Measurements from ENCODE around the gene IER3IP1.
"Not testable (repeated sequence)": the region's sequence is repeated elsewhere in the genome, so short reads cannot be mapped to it uniquely, and the experiment has no call there.

IER3IP1 gene, protein sequence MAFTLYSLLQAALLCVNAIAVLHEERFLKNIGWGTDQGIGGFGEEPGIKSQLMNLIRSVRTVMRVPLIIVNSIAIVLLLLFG

DNA sequence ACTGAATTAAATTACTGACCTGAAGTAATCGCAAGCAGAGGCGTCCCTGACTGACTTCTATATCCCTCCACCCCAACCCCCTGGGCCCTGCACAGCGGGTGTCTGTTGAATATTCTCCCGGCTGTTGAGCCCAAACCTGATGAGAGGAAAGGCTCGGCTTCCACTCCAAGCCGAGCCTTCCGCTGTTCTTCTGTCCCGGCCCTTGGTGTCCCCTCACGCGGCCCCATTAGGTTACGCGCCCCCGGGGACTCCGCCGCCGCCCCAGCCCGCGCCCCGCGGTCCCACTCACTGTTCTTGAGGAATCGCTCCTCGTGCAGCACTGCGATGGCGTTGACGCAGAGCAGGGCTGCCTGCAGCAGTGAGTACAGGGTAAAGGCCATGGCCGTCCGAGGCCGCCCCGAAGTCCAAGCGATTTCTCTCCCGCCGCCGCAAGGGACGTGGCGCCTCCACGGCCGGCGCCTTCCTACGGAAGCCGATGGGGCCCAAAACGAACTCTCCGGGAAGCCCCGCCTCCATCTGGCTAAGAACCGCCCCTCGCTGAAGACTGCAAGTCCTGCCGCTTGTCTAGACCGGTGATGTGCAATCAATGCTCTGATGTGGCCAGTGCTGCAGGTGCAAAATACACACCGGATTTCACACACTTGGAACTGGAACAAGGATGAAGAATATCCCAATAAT lies at the start of gene IER3IP1:
Gene IER3IP1 (minus strand): TSS at position 467 of the 678 bp plus-strand sequence. CDS start 87 bp downstream, at position 380.
- DNase-seq (ENCODE audit: low read depth) = peak; percentile 86

DNA sequence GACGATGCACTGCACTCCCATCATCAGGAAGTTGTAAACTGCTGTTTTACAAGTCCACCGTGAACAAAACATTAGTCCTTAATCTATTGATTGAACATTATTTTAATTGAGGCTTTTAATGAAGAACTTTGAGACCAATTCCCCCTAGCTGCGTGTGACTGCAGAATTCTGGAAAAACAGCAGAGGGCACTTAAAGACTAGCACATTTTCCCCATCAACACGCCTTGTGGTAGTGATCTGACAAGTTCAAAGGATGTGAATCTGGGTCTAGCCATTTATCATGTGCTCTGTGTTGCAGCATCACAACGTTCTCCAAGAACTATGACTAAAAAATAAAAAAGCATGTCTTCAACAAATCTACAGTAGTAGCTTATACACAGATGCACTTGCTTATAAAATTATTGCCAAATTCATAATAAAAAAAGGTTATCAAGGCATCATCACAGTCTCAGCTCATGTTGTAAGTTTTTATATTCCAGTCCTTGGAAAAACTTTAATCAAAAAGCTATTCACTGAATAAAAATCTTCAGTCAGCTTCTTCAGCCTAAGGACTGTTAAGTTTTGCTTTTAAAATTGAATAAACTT lies 39.5 kb upstream of the IER3IP1 start:
- DNase-seq (ENCODE audit: low read depth) = no peak

DNA sequence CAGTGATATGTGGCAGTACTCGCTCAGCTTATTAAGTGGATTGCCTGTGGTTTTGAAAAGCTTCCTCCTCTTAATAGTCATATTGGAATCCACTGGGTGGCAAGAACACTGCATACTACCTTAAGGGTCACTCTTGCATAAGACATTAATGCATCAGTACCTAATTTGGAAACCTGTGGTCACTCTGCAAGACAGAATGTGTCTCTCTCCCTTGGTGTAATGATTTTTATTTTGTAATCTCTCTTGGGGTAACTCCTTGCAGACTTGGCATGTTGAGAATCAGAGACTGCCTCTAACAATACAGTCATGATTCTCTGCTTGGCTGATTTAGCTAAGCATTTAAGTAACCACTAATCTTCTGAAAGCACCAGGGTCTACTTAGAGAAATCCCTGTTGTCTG lies 33.0 kb upstream of the IER3IP1 start:
- DNase-seq (ENCODE audit: low read depth) = no peak

DNA sequence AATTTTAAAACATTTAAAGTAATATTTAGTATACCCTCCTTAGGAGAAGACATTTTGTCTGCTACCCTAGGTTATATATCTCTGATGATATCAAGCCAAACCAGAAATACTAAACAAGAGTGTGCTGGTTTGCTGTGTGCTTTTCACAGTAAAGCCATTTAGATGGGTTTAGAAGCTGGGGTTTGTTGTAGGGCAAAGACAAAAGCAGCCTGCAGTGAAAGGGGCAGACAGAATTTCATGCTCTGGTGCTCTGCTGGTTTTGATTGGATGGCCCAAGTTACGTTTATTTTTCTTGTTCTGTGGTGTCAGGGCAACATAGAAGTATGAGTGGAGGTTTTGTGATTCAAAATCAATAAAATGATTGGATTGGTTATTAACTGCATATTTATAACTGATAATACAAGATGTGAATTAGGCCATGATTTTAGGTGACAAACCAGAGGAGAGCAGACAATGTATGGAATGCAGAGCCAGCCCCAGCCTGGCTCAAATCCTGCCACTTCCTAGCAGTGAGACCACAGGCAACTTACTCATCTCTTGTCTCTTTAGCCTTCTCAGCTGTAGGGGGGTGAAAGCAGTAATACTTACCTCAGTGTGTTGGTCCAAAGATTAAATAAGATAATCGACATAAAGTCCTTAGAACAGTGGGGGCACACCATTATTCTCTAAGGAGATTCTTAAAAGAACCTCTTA lies 30.9 kb upstream of the IER3IP1 start:
- no peak for DNase-seq (ENCODE audit: low read depth)

DNA sequence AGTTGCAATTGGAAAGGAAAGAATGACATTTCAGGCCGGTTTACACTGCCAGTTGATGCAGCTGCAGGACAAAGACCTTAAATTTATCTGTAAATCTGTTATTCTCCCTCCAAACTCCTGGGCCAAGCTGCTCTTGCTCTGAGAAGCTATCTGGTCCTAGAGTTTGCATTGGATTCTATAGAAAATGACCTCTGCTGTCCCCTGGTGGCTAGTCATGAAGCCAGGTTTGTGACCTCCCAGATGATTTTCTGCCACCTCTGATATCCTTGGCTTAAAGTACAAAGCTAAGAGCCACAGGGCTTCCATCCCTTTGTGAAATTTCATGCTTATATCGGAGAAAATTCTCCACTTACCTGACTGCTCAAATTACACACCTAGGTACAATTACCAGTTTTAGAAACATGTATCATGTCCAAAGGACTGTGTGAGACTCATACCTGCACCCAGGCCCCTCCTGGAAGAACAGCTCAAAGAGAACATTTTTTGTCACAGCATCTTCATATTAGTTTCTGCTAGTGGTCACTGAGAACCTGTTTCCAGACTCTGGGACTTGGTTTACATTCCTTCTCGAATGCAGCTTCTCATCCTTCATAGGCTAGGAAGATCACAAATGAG lies 28.9 kb upstream of the IER3IP1 start:
- DNase-seq (ENCODE audit: low read depth) = peak; percentile 5

DNA sequence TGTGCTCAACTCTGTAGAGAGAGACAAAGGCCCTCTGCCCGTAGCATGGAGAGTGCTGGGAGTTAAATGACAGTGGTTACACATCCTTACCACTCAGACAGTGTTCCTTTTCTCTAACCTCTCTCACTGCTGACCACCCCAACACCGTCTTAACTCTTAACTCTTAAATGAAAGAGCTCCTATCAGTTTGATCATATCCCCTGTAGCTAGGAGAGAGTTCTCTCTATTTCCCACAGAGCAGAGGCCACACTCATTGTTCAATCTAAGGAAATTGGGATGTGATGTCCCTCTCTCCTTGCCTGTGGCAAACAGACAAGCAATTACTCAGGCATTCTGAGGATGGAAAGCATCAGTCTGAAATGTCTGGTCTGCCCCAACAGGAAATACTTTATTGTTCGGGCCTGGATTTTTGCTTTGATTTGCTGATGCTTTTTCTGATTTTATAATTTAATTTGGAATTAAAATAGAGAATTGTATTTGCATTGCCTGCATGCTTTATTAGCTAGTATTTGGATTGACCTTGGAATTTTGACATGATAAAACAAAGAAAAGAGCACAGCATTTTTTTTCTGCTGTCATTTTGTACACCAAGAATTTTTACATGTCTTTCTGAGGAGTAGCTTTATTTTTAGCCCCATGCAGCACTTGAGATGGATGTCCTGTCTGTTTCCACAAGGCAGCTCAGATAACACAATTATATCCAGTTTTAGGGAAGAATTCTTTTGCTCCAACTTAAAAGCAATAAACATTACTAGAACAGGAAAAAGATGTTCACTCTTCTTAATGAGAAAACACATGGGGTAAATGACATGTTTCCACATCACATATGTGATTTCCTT lies 27.7 kb upstream of the IER3IP1 start:
- no peak for DNase-seq (ENCODE audit: low read depth)

DNA sequence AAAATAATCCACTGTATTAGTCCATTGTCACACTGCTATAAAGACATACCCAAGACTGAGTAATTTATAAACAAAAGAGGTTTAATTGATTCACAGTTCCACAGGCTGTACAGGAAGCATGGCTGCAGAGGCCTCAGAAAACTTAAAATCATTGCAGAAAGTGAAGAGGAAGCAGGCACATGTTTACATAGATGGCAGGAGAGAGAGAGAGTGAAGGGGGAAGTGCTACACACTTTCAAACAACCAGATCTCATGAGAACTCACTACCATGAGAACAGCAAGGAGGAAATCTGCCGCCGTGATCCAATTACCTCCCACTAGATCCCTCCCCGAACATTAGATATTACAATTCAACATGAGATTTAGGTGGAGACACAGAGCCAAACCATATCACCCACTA lies 19.8 kb upstream of the IER3IP1 start:
- not testable (repeated sequence) for DNase-seq (ENCODE audit: low read depth)

DNA sequence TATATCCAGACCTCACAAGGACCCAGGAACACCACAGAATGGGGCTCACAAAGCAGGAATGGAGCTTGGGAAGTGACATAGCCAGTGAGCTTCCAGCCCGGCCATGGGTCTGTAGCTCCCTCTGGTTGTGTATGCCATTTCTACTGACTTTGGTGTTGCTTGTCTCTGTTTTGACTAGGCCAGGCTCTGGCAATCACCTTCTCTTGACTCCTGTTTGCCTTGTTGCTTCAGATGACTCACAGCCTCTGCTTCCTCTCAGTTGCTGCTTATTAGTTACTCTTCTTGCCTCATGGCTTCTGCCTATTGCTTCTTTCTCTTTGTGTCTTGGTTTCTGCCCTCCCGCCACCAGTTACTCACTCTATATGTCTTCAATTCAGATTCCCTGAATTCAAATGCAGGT lies 15.8 kb upstream of the IER3IP1 start:
- DNase-seq (ENCODE audit: low read depth) = no peak

DNA sequence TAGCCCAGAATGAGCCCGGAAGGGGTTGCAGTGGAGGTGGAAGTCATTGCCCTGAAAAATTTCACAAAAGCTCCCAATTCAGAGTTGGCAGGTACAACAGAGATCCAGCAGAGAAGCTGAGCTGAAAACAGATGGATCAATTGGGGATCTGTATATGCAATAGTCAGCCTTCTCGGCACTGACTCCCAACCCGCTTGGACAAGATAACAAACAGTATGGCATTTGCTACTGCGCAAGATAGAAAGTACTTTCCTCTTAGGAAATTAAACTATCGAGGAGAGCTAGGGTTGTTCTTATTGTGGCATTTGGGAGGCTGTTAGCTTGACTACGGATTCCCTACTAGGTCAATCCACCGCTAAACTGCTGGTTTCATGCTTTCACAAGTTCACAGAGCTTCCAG lies 11.6 kb upstream of the IER3IP1 start:
- no peak for DNase-seq (ENCODE audit: low read depth)

DNA sequence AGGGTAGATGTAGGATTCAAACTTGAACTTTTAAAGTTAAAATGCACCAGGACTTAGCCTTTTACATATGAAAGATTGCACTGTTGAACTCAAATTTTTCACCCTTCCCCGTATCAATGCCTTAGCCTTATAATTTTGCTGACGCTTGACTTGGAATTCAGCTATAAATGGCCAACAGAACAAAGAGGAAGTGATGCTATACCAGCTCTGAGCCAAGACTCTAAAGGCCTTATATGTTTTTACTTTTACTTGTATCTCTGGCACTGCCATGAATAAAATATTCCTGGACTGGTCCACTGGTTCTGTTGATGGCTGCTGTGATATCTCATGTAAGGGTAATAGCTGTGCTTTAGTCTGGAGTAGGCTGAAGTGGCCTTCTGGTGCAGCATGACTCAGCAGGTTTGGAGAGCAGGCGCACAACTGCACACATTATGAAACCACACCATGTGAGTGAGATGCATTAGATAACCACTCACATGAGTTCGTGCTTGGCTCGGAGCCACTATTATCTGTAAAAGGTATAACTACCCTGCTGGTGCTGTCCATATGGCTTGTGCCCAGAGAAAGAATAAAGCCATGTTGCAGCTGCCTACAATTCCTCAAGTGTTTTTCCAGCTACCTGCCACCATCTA lies 8.4 kb upstream of the IER3IP1 start:
- DNase-seq (ENCODE audit: low read depth) = no peak

DNA sequence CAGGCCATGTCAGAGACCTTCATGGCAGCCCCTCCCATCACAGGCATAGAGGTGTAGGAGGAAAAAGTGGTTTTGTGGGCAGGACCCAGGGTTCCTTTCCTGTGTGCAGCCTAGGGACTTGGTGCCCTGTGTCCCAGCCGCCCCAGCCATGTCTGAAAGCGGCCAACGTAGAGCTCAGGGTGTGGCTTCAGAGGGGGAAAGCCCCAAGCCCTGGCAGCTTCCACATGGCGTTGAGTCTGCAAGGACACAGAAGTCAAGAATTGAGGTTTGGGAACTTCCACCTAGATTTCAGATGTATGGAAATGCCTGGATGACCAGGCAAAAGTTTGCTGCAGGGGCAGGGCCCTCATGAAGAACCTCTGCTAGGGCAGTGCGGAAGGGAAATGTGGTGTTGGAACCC lies 6.0 kb upstream of the IER3IP1 start:
- DNase-seq (ENCODE audit: low read depth) = not testable (repeated sequence)

DNA sequence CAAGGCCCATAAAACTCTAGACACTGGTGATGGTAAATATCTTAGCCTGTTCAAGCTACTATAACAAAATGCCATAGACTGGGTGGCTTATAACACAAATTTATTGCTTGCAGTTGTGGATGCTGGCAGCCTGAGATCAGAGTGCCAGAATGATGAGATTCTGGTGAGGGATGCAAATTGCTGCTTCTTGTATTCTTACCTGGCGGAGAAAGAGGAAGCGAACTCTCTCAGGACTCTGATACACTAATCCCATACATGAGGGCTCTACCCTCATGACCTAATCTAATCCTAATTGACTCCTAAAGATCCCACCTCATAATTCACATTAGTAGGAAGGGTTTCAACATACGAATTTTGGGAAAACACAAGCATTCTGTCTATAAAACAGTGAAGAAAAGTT lies 4.6 kb upstream of the IER3IP1 start:
- no peak for DNase-seq (ENCODE audit: low read depth)

DNA sequence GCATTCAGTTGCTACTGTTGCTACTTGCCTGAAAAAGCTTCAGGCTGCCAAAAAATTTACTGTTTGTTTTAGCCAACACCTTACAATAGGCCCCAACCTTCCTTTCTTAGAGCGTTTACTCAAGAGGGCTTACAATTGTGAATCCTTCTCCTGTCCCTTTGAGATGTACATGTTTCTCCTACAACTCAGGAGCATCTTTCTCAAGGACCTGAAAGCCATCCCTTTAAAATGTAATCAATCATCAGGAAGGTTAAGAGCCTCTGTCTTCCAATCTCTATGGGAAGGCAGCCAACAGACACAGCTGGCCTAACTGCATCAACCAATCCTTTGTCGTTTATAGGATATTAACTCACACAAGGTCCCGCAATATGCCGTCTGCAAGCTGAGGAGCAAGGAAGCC lies 3.4 kb upstream of the IER3IP1 start:
- no peak for DNase-seq (ENCODE audit: low read depth)

DNA sequence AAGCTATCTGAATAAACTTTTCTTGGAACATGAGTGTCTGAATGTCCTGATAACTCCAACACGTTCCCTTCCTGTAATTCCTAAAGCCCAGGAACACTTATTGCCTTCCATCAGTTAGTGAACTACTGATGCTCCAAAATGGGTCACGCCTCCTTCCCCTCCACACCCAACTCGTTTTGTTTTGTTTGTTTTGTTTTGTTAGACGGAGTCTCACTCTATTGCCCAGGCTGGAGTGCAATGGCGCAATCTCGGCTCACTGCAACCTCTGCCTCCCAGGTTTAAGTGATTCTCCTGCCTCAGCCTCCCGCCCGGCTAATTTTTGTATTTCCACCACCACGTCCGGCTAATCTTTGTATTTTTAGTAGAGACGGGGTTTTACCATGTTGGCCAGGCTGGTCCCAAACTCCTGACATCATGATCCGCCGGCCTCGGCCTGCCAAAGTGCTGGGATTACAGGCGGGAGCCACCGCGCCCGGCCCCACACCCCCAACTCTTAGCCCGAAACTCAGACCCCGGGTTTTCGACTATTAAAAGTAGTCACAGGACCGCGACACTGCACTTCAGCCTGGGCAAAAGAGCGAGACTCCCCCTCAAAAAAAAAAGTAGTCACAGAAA lies 774 bp downstream of the IER3IP1 start:
- no peak for DNase-seq (ENCODE audit: low read depth)

DNA sequence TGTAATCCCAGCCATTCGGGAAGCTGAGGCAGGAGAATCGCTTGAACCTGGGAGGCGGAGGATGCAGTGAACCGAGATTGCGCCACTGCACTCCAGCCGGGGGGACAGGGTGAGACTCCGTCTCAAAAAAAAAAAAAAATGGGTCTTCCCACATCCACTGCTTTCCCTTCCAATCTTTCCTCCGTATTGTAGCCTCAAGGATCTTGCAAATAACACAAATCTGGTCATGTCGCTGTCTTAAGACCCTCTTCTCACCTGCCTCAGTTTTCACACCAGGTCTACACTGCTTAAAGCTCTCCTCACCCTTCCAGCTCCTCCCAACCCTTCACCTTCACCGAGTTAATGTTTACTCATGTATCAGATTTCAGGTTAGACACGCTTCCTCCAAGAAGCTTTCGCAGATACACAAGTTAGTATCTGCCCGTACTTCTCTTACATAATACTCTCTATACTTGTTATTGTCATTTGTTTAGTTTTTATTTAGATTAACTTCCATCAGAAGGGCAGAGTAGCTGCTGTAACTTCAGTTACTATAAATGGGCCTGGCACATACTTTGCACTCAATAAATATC lies 1.5 kb downstream of the IER3IP1 start:
- DNase-seq (ENCODE audit: low read depth) = no peak

DNA sequence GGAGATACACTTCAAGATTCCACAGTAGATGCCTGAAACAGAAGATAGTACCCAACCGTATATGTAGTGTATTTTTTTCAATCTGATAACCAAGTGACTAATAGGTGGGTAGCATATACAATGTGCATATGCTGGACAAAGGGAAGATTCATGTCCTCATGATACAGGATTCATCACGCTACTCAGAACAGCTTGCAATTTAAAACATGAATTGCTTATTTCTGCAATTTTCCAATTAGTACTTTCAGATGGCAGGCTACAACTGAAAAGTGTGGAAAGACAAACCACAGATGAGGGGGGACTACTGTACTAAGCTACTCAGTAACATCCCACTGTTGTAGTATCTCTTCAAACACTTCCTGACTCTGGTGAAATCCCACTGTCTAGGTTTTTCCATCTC lies 3.7 kb downstream of the IER3IP1 start:
- DNase-seq (ENCODE audit: low read depth) = no peak

DNA sequence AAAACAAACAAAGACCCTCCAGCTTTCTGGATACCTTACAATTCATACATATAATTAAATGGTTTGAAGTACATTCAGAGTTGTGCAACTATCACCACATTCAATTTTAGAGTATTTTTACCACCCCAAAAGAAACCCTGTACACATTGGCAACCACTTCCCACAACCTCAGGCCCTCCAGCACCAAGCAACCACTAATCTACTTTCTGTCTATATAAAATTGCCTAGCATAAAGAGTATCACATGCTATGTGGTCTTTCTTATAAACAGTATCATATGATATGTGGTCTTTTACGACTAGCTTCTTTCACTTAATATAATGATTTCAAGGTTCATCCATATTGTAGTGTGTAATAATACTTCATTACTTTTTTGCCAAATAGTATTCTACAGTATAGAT lies 7.3 kb downstream of the IER3IP1 start:
- DNase-seq (ENCODE audit: low read depth) = no peak

DNA sequence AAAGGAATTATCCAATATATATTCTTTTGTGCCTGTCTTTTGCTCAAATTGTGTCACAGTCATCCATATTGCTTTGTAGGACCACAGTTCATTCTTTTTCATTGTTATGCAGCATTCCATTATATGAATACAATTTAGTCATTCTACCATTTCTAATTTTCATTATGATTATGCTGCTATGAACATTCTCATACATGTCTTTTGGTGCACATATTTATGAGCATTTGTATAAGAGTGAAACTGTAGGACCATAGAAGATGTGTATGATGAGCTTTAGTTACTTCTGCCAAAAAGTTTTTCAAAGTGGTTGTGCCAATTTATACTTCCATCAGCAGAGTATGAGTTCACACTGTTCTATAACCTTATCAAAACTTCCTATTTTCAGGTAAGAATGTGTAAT lies 7.7 kb downstream of the IER3IP1 start:
- DNase-seq (ENCODE audit: low read depth) = no peak

DNA sequence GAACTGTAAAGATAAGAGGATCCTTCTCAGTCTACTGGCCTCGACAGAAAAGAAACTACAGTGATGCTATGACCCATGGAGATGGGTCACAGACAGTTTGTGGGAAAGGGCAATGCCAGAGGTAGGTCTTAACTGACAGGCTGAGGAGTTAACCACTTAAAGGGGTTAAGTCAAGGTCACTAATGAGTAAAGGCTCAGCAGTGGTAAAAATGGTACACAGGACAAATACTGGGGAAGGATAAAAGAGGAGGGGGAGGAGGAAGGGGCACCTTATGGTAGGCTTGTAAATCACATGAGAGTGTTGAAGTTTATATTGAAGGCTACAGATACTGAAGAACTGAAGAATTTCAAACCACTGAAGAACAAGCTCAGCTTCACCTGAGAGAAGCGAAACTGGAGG lies 9.9 kb downstream of the IER3IP1 start:
- DNase-seq (ENCODE audit: low read depth) = no peak

DNA sequence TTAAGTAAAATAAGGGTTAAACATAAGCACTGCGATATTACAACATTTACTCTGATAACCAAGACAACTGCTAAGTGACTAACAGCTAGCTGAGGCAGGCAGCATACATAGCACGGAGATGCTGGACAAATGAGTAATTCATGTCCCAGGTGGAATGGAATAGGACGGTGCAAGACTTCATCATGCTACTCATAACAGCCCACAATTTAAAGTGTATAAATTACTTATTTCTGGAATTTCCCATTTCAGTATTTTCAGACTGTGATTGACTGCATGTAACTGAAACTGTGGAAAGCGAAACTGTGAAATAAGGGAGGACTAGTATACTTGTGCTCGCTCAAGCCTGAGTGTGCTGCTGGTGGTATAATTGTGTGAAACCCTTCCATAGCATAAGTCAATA lies 12.9 kb downstream of the IER3IP1 start:
- DNase-seq (ENCODE audit: low read depth) = no peak

DNA sequence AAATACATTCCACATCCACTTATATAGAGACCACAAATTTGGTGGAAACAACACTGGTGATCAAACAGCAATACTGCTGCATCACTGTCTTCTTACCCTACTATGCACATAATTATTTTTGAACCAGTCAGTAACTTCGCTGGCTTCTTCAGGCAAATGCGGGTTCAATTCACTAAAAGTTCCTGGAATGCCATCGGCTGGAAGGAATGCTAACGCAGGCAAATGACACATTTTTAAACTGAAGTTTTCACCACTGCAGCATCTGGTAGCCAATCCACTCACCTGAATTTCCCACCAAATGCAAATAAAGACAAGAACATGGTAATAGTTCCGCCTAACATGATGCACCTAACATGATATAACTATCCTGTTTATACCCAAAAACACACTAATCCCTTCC lies 15.9 kb downstream of the IER3IP1 start:
- DNase-seq (ENCODE audit: low read depth) = no peak

Measured in activated gamma-delta T cell treated with anti-CD3 and anti-CD28 coated beads, Interleukin-2, amount 50 U/mL, for 16 hours (primary cell).